ENCODE measurements around the gene TMEM11.

DNA sequence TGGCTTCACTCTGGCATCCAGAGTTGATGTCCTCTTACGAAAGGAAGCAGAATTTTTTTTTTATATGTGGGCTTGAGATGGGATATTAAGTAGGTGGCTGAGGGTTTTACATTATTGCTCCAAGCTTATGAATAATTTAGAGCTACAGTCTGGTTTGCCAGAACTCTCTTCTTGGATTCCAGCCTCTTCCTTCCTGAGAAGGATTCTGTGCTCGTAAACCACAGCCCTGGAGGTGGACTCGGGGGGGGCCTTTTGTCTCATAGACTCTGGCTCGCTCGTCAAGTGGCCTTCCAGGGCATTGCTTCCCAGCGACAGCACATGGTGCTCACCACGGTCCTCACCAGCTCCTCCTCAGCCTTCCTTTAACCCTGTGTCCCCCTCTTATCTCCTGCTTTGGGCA lies 43.2 kb downstream of the TMEM11 start:
- TF ChIP-seq POLR2A (IDR thresholded peaks at IDR 0.05), result no peak
- TF ChIP-seq, protein P1, sequence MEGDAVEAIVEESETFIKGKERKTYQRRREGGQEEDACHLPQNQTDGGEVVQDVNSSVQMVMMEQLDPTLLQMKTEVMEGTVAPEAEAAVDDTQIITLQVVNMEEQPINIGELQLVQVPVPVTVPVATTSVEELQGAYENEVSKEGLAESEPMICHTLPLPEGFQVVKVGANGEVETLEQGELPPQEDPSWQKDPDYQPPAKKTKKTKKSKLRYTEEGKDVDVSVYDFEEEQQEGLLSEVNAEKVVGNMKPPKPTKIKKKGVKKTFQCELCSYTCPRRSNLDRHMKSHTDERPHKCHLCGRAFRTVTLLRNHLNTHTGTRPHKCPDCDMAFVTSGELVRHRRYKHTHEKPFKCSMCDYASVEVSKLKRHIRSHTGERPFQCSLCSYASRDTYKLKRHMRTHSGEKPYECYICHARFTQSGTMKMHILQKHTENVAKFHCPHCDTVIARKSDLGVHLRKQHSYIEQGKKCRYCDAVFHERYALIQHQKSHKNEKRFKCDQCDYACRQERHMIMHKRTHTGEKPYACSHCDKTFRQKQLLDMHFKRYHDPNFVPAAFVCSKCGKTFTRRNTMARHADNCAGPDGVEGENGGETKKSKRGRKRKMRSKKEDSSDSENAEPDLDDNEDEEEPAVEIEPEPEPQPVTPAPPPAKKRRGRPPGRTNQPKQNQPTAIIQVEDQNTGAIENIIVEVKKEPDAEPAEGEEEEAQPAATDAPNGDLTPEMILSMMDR (IDR thresholded peaks at IDR 0.05 in 4 of 5, conservative IDR thresholded peaks at IDR 0.05 in 1 of 5), result no peak
